ENCODE measurements around the gene NELL1.

GRCh38 chr11:20824773-20825172 is 155.4 kb downstream of the NELL1 start:
- TF ChIP-seq CTCF (IDR thresholded peaks at IDR 0.05; ENCODE audit: low read depth, low read length, poor library complexity, severe bottlenecking) = no peak
- TF ChIP-seq EZH2phosphoT487 (IDR thresholded peaks at IDR 0.05; ENCODE audit: borderline replicate concordance, low read length) = no peak
